SK-N-SH treated with all-trans-retinoic acid at 6 μM for 48 hours (cell line): ENCODE data around the gene PAQR8.

Experiments used
- ATAC-seq: fragments of 200-7000 bp; cut with Tn5 transposase; 3 replicates; pipeline ENCODE4 v1.9.1; 2020; ENCODE audit warnings: mild to moderate bottlenecking, moderate library complexity
- ARNTL ChIP-seq: fragments of 450-650 bp; formaldehyde crosslinking; IDR thresholded peaks from 2 replicates; pipeline ENCODE4 v1.5.0; 2020; ENCODE audit warnings: low read depth, mild to moderate bottlenecking, moderate library complexity, borderline replicate concordance
- BACH2 ChIP-seq: fragments of 250-450 bp; sonication (Bioruptor Pico); IDR thresholded peaks from 2 replicates; pipeline ENCODE4 v1.9.0; 2021; ENCODE audit warnings: mild to moderate bottlenecking, borderline replicate concordance
- CREB5 ChIP-seq: fragments of 250-450 bp; sonication (Bioruptor Pico); IDR thresholded peaks from 2 replicates; pipeline ENCODE4 v1.5.1; 2020; ENCODE audit warnings: low read depth, mild to moderate bottlenecking, moderate library complexity
- CSDC2 ChIP-seq: fragments of 250-450 bp; sonication (Bioruptor Pico); IDR thresholded peaks from 2 replicates; pipeline ENCODE4 v1.5.0; 2020; ENCODE audit warnings: mild to moderate bottlenecking, moderate library complexity
- ESRRG ChIP-seq: fragments of 250-450 bp; sonication (Bioruptor Pico); IDR thresholded peaks from 2 replicates; pipeline ENCODE4 v1.6.1; 2021; ENCODE audit warnings: mild to moderate bottlenecking
- GLIS3 ChIP-seq: fragments of 250-450 bp; sonication (Bioruptor Pico); IDR thresholded peaks from 2 replicates; pipeline ENCODE4 v1.5.0; 2020; ENCODE audit warnings: mild to moderate bottlenecking, moderate library complexity
- ISL1 ChIP-seq: fragments of 250-450 bp; sonication (Bioruptor Pico); IDR thresholded peaks from 2 replicates; pipeline ENCODE4 v2.1.2; 2022; ENCODE audit warnings: mild to moderate bottlenecking, moderate library complexity
- OSR1 ChIP-seq: fragments of 250-450 bp; sonication (Bioruptor Pico); IDR thresholded peaks from 2 replicates; pipeline ENCODE4 v1.8.0; 2022; ENCODE audit warnings: moderate library complexity, mild to moderate bottlenecking, inconsistent platforms
- PPARA ChIP-seq: fragments of 250-450 bp; sonication (Bioruptor Pico); IDR thresholded peaks from 2 replicates; pipeline ENCODE4 v1.5.0; 2020; ENCODE audit warnings: mild to moderate bottlenecking, borderline replicate concordance
- RARB ChIP-seq: fragments of 250-450 bp; sonication (Bioruptor Pico); IDR thresholded peaks from 2 replicates; pipeline ENCODE4 v1.8.0; 2021; ENCODE audit warnings: mild to moderate bottlenecking, moderate library complexity
- SNAI2 ChIP-seq: fragments of 250-450 bp; sonication (Bioruptor Pico); IDR thresholded peaks from 2 replicates; pipeline ENCODE4 v1.5.0; 2020; ENCODE audit warnings: mild to moderate bottlenecking, moderate library complexity
- TCF4 ChIP-seq: fragments of 250-450 bp; sonication (Bioruptor Pico); IDR thresholded peaks from 2 replicates; pipeline ENCODE4 v1.8.0; 2021; ENCODE audit warnings: mild to moderate bottlenecking, moderate library complexity, borderline replicate concordance
- TOX ChIP-seq: fragments of 250-450 bp; sonication (Bioruptor Pico); IDR thresholded peaks from 2 replicates; pipeline ENCODE4 v1.8.0; 2021; ENCODE audit warnings: mild to moderate bottlenecking, moderate library complexity, borderline replicate concordance
- ZC3H10 ChIP-seq: fragments of 250-450 bp; sonication (Bioruptor Pico); IDR thresholded peaks from 2 replicates; pipeline ENCODE4 v1.5.1; 2021; ENCODE audit warnings: mild to moderate bottlenecking, moderate library complexity
- ZFP3 ChIP-seq: fragments of 250-450 bp; sonication (Bioruptor Pico); IDR thresholded peaks from 2 replicates; pipeline ENCODE4 v1.5.0; 2020; ENCODE audit warnings: mild to moderate bottlenecking, moderate library complexity
- ZNF565 ChIP-seq: fragments of 450-650 bp; formaldehyde crosslinking; conservative IDR thresholded peaks from 2 replicates; pipeline ENCODE4 v1.5.0; 2020; ENCODE audit warnings: low read depth, mild to moderate bottlenecking, moderate library complexity
- ZNF70 ChIP-seq: fragments of 450-650 bp; formaldehyde crosslinking; IDR thresholded peaks from 2 replicates; pipeline ENCODE4 v1.5.0; 2020; ENCODE audit warnings: mild to moderate bottlenecking, moderate library complexity
- ZNF8 ChIP-seq: fragments of 450-650 bp; formaldehyde crosslinking; IDR thresholded peaks from 2 replicates; pipeline ENCODE4 v1.5.0; 2020; ENCODE audit warnings: mild to moderate bottlenecking, moderate library complexity
- TF ChIP-seq, protein P1 (sequence below): fragments of 250-450 bp; sonication (Bioruptor Pico); IDR thresholded peaks from 2 replicates; pipeline ENCODE4 v1.8.0; 2020; ENCODE audit warnings: mild to moderate bottlenecking, moderate library complexity, borderline replicate concordance
- TF ChIP-seq, protein P2 (sequence below): fragments of 250-450 bp; sonication (Bioruptor Pico); IDR thresholded peaks from 2 replicates; pipeline ENCODE4 v1.5.0; 2020; ENCODE audit warnings: mild to moderate bottlenecking, moderate library complexity
- TF ChIP-seq, protein P3 (sequence below): fragments of 250-450 bp; sonication (Bioruptor Pico); IDR thresholded peaks from 2 replicates; pipeline ENCODE4 v1.8.0; 2021; ENCODE audit warnings: low read depth, mild to moderate bottlenecking, moderate library complexity, borderline replicate concordance

PAQR8 gene

GRCh38 chr6:52399511-52400312 lies 37.8 kb downstream of the PAQR8 start:
- ATAC-seq = peak; percentile 90
- TF ChIP-seq OSR1 (CRISPR knock-in tag) = no peak
- no peak for TF ChIP-seq ARNTL (CRISPR knock-in tag)
- no peak for TF ChIP-seq ESRRG (CRISPR knock-in tag)
- TF ChIP-seq, protein P1, sequence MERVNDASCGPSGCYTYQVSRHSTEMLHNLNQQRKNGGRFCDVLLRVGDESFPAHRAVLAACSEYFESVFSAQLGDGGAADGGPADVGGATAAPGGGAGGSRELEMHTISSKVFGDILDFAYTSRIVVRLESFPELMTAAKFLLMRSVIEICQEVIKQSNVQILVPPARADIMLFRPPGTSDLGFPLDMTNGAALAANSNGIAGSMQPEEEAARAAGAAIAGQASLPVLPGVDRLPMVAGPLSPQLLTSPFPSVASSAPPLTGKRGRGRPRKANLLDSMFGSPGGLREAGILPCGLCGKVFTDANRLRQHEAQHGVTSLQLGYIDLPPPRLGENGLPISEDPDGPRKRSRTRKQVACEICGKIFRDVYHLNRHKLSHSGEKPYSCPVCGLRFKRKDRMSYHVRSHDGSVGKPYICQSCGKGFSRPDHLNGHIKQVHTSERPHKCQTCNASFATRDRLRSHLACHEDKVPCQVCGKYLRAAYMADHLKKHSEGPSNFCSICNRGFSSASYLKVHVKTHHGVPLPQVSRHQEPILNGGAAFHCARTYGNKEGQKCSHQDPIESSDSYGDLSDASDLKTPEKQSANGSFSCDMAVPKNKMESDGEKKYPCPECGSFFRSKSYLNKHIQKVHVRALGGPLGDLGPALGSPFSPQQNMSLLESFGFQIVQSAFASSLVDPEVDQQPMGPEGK = no peak
- no peak for TF ChIP-seq BACH2 (CRISPR knock-in tag)
- TF ChIP-seq ZNF565 (CRISPR knock-in tag) = no peak
- no peak for TF ChIP-seq PPARA (CRISPR knock-in tag)
- no peak for TF ChIP-seq ISL1 (CRISPR knock-in tag)
- TF ChIP-seq ZNF70 (CRISPR knock-in tag) = no peak
- TF ChIP-seq CREB5 = no peak
- TF ChIP-seq, protein P2, sequence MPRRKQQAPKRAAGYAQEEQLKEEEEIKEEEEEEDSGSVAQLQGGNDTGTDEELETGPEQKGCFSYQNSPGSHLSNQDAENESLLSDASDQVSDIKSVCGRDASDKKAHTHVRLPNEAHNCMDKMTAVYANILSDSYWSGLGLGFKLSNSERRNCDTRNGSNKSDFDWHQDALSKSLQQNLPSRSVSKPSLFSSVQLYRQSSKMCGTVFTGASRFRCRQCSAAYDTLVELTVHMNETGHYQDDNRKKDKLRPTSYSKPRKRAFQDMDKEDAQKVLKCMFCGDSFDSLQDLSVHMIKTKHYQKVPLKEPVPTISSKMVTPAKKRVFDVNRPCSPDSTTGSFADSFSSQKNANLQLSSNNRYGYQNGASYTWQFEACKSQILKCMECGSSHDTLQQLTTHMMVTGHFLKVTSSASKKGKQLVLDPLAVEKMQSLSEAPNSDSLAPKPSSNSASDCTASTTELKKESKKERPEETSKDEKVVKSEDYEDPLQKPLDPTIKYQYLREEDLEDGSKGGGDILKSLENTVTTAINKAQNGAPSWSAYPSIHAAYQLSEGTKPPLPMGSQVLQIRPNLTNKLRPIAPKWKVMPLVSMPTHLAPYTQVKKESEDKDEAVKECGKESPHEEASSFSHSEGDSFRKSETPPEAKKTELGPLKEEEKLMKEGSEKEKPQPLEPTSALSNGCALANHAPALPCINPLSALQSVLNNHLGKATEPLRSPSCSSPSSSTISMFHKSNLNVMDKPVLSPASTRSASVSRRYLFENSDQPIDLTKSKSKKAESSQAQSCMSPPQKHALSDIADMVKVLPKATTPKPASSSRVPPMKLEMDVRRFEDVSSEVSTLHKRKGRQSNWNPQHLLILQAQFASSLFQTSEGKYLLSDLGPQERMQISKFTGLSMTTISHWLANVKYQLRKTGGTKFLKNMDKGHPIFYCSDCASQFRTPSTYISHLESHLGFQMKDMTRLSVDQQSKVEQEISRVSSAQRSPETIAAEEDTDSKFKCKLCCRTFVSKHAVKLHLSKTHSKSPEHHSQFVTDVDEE (CRISPR knock-in tag) = no peak
- no peak for TF ChIP-seq SNAI2 (CRISPR knock-in tag)
- TF ChIP-seq TOX (CRISPR knock-in tag) = no peak

DNA sequence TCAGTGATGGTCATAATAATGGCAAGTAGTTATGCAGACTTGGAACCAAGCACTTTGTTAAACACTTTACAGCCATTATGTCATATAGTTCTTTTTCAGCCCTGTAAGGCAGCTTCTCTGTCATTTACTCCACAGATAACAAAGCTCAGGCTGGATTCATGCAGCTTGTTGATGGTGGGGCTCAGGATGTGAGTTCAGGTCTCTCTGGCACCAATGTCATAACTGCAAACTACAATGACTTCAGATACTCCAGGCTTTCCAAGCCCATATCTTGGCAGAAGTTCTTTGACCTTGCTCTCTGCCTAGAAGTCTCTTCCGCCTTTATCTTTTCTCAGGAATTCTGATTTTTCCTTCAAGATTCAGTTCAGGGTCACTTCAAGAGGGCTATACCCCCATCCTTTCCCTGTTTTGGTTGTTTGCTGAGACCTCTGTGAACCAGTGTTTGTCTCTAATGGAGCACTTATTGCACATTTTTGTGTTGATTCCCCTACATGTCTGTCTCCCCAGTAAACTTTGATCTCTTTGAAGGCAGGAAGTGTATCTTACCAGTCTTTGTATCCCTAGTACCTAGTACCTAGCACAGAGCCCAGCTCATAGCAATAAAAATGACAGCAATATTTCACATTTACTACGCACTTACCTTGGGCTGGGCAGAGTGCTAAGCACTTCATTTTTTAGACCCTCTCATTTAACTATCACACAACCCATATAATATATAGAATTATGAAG lies 38.5 kb downstream of the PAQR8 start:
- no peak for TF ChIP-seq GLIS3 (CRISPR knock-in tag)
- TF ChIP-seq BACH2 (CRISPR knock-in tag) = no peak
- no peak for TF ChIP-seq SNAI2 (CRISPR knock-in tag)
- TF ChIP-seq TCF4 (CRISPR knock-in tag) = no peak
- TF ChIP-seq TOX (CRISPR knock-in tag) = no peak
- TF ChIP-seq ZNF565 (CRISPR knock-in tag) = no peak
- TF ChIP-seq, protein P1 = no peak
- no peak for TF ChIP-seq ZNF8
- TF ChIP-seq, protein P3, sequence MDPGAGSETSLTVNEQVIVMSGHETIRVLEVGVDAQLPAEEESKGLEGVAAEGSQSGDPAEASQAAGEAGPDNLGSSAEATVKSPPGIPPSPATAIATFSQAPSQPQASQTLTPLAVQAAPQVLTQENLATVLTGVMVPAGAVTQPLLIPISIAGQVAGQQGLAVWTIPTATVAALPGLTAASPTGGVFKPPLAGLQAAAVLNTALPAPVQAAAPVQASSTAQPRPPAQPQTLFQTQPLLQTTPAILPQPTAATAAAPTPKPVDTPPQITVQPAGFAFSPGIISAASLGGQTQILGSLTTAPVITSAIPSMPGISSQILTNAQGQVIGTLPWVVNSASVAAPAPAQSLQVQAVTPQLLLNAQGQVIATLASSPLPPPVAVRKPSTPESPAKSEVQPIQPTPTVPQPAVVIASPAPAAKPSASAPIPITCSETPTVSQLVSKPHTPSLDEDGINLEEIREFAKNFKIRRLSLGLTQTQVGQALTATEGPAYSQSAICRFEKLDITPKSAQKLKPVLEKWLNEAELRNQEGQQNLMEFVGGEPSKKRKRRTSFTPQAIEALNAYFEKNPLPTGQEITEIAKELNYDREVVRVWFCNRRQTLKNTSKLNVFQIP (CRISPR knock-in tag) = no peak
- TF ChIP-seq, all 23 proteins: peak for 0
- ATAC-seq = no peak

DNA sequence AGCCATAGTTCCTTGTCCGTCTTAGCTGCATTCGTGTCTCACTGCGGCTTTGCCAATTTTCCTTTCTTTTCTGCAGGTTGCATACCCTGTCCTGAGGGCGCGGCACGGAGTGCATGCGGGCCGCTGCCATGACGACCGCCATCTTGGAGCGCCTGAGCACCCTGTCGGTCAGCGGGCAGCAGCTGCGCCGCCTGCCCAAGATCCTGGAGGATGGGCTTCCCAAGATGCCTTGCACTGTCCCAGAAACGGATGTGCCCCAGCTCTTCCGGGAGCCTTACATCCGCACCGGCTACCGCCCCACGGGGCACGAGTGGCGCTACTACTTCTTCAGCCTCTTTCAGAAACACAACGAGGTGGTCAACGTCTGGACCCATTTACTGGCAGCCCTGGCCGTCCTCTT lies 41.1 kb downstream of the PAQR8 start:
- no peak for ATAC-seq
- TF ChIP-seq GLIS3 (CRISPR knock-in tag) (no peak), RARB (no peak), ZNF70 (CRISPR knock-in tag) (no peak), SNAI2 (CRISPR knock-in tag) (no peak), ISL1 (CRISPR knock-in tag) (no peak), ZNF8 (no peak), ZNF565 (CRISPR knock-in tag) (no peak), ARNTL (CRISPR knock-in tag) (no peak), OSR1 (CRISPR knock-in tag) (no peak), ESRRG (CRISPR knock-in tag) (no peak), TOX (CRISPR knock-in tag) (no peak), ZFP3 (no peak), CSDC2 (CRISPR knock-in tag) (no peak), TCF4 (CRISPR knock-in tag) (no peak), ZC3H10 (no peak), PPARA (CRISPR knock-in tag) (no peak), BACH2 (CRISPR knock-in tag) (no peak)
- TF ChIP-seq, protein P2 (CRISPR knock-in tag) = no peak
